GM23338 (cell line): Measurements from ENCODE around the gene SYNDIG1L.

Source experiments
- CREB1 ChIP-seq: fragments of 250-450 bp; sonication (Bioruptor Pico); IDR thresholded peaks from 2 replicates; pipeline ENCODE4 v1.5.0; 2020; ENCODE audit warnings: low read depth, mild to moderate bottlenecking, moderate library complexity
- CTCF ChIP-seq, 2 experiments: fragments of 200-600 bp in 1 of 2; sonication (generic) in 1 of 2; conservative IDR thresholded peaks; 2 replicates each; pipeline versions ENCODE4 v1.5.1 to v1.6.1; 2016 to 2017; ENCODE audit warnings: antibody characterized with exemption in 2 of 2, low read depth in 2 of 2, mild to moderate bottlenecking in 2 of 2, moderate library complexity in 1 of 2
- ETS1 ChIP-seq: IDR thresholded peaks from 2 replicates; pipeline ENCODE4 v1.6.1; 2016; ENCODE audit warnings: antibody characterized with exemption
- EZH2 ChIP-seq: fragments of 200-600 bp; sonication (generic); IDR thresholded peaks from one replicate; pipeline ENCODE4 v1.8.0; 2017; ENCODE audit warnings: antibody characterized with exemption, mild to moderate bottlenecking, low read depth; ENCODE audit not compliant: unreplicated experiment
- EZH2phosphoT487 ChIP-seq: fragments of 200-600 bp; sonication (generic); IDR thresholded peaks from one replicate; pipeline ENCODE4 v1.8.1; 2018; ENCODE audit warnings: antibody characterized with exemption; ENCODE audit not compliant: unreplicated experiment
- JUNB ChIP-seq: IDR thresholded peaks from one replicate; pipeline ENCODE4 v1.6.1; 2016; ENCODE audit warnings: antibody characterized with exemption; ENCODE audit not compliant: unreplicated experiment
- NANOG ChIP-seq: IDR thresholded peaks from 2 replicates; pipeline ENCODE4 v1.6.1; 2016; ENCODE audit warnings: antibody characterized with exemption, borderline replicate concordance
- POLR2AphosphoS5 ChIP-seq: IDR thresholded peaks from 2 replicates; pipeline ENCODE4 v1.6.1; 2016; ENCODE audit warnings: antibody characterized with exemption, low read depth
- REST ChIP-seq: IDR thresholded peaks from one replicate; pipeline ENCODE4 v1.6.1; 2018; ENCODE audit warnings: antibody characterized with exemption; ENCODE audit not compliant: unreplicated experiment
- ZNF462 ChIP-seq: fragments of 250-450 bp; sonication (Bioruptor Pico); IDR thresholded peaks from 2 replicates; pipeline ENCODE4 v1.5.0; 2020; ENCODE audit warnings: mild to moderate bottlenecking, moderate library complexity

GRCh38 chr14:74472601-74473000 lies 46.6 kb upstream of the SYNDIG1L start:
- TF ChIP-seq CTCF (conservative IDR thresholded peaks at IDR 0.05; ENCODE audit: low read depth in 2 of 2) (no peak), EZH2 (no peak), POLR2AphosphoS5 (no peak), NANOG (no peak), REST (no peak), EZH2phosphoT487 (no peak), JUNB (no peak), CREB1 (CRISPR knock-in tag) (no peak), ZNF462 (CRISPR knock-in tag) (no peak), ETS1 (no peak)
